AG04449 (cell line): ENCODE data around the gene STAT4.

Experiments
- CTCF ChIA-PET: fragments of 350-600 bp; formaldehyde crosslinking; extraction: SDS; loops from one replicate; lab custom pipeline; 2021; ENCODE audit warnings: antibody characterized with exemption; lab: Yijun Ruan, JAX
- POLR2A ChIA-PET: fragments of 400-600, 350-600 bp; formaldehyde crosslinking; extraction: SDS; loops from one replicate; lab custom pipeline; 2020; ENCODE audit warnings: antibody characterized with exemption, inconsistent platforms; lab: Yijun Ruan, JAX
- DNase-seq: peaks from one replicate; pipeline ENCODE4 v3.0.0-alpha.2; 2010; ENCODE audit warnings: low read depth, low spot score
- H3K4me3 ChIP-seq: 2 replicates; pipeline ENCODE4 v1.5.1; 2011; ENCODE audit warnings: low read depth, mild to moderate bottlenecking, control low read depth, low read length
- CTCF ChIP-seq: IDR thresholded peaks from one replicate; pipeline ENCODE4 v1.5.1; 2011; ENCODE audit warnings: mild to moderate bottlenecking, moderate library complexity, low read length, control low read depth, inconsistent platforms; ENCODE audit not compliant: insufficient read depth; ENCODE audit errors: missing control alignments

STAT4 gene

GRCh38 chr2:191171708-191172355, 21.0 kb upstream of the STAT4 start:
- ChIA-PET POLR2A (interaction anchor here (0.9 to 1.9 kb wide), 4 partner anchors 31 to 122 kb away, joined by 3 to 9 read pairs (median 5); no protein-coding TSS in a partner anchor), CTCF (interaction anchor here (1.1 to 22.9 kb wide), 11 partner anchors 13 to 350 kb away, joined by 3 to 542 read pairs (median 6); no protein-coding TSS in a partner anchor)
- no peak for TF ChIP-seq CTCF
- peak; percentile 94 for DNase-seq
- H3K4me3 ChIP-seq = no peak overlapping the region

GRCh38 chr2:191171286-191171685, 20.5 kb upstream of the STAT4 start:
- ChIA-PET CTCF (interaction anchor here (0.7 to 22.9 kb wide), 10 partner anchors 10 to 350 kb away, joined by 3 to 542 read pairs (median 5); no protein-coding TSS in a partner anchor), POLR2A (interaction anchor here (1.7 to 1.9 kb wide), 3 partner anchors 31 to 121 kb away, joined by 4 to 9 read pairs (median 6); no protein-coding TSS in a partner anchor)
- no peak for TF ChIP-seq CTCF
- no peak for DNase-seq
- H3K4me3 ChIP-seq = no peak overlapping the region

GRCh38 chr2:191170773-191171172, 20.0 kb upstream of the STAT4 start:
- no peak overlapping the region for H3K4me3 ChIP-seq
- no peak for TF ChIP-seq CTCF
- POLR2A ChIA-PET = interaction anchor here (1.7 to 1.9 kb wide), 3 partner anchors 32 to 121 kb away, joined by 4 to 9 read pairs (median 6); no protein-coding TSS in a partner anchor
- CTCF ChIA-PET = interaction anchor here (0.7 to 22.9 kb wide), 8 partner anchors 10 to 351 kb away, joined by 3 to 542 read pairs (median 6); no protein-coding TSS in a partner anchor
- no peak for DNase-seq

- no peak overlapping the region for H3K4me3 ChIP-seq
- CTCF ChIA-PET = interaction anchor here (0.8 to 22.9 kb wide), 5 partner anchors 14 to 351 kb away, joined by 3 to 542 read pairs (median 15); no protein-coding TSS in a partner anchor
- POLR2A ChIA-PET = no interaction called here
- DNase-seq = no peak
- no peak for TF ChIP-seq CTCF
Observed at GRCh38 chr2:191170301-191170636, 19.5 kb upstream of the STAT4 start.

GRCh38 chr2:191169456-191170300, 18.9 kb upstream of the STAT4 start:
- POLR2A ChIA-PET = no interaction called here

More at GRCh38 chr2:191169456-191170300, 18.9 kb upstream of the STAT4 start:
- no peak for DNase-seq
- CTCF ChIA-PET = interaction anchor here (0.8 to 22.9 kb wide), 5 partner anchors 48 to 352 kb away, joined by 3 to 542 read pairs (median 15); no protein-coding TSS in a partner anchor
- no peak overlapping the region for H3K4me3 ChIP-seq
- TF ChIP-seq CTCF = no peak
